ENCODE results near the gene ZNF469. TPM values are rescaled to one million over a fixed set of nuclear protein-coding genes. Genes with fewer than 3 reads are reported as not detected.

Gene ZNF469
- total RNA-seq, 4 donors from 2014 or later: 0.24 to 0.55 (median 0.41) TPM

DNA sequence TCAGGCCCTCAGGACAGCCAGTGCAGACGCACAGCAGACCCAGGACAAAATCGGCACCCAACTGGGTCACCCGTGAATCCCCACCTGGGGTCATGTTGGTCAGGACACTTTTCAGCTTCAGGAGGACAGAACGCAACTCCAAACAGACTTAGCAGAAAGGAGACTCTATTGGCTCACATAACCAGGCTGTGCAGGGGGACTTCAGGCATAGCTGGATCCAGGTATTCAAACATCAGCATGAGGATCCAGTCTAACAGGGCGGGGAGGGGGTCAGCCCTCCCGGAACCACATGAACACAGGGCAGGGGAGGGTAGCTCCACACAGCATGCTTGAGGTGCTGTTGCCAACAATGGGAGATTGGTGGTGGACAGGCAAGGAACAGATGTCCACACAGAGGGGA, 22.0 kb downstream of the ZNF469 start:
- Histone ChIP-seq H3K4me3 (no peak overlapping the region), H3K36me3 (no peaks in the 10 kb centered on the region), H3K27me3 (peaks cover 12% of the 10 kb centered on the region), H3K4me1 (peaks cover 15% of the 10 kb centered on the region), H3K9me3 (no peaks in the 10 kb centered on the region), H3K27ac (no peak overlapping the region)
- 69% methylated on average over 3 of the region's 6 CpGs for WGBS
- TF ChIP-seq CTCF (IDR thresholded peaks at IDR 0.05) (no peak), POLR2A (IDR thresholded peaks at IDR 0.05) (no peak), EP300 (IDR thresholded peaks at IDR 0.05) (no peak), POLR2AphosphoS5 (IDR thresholded peaks at IDR 0.05) (no peak)
- DNase-seq (ENCODE audit: low spot score in 2 of 2): no peak

DNA sequence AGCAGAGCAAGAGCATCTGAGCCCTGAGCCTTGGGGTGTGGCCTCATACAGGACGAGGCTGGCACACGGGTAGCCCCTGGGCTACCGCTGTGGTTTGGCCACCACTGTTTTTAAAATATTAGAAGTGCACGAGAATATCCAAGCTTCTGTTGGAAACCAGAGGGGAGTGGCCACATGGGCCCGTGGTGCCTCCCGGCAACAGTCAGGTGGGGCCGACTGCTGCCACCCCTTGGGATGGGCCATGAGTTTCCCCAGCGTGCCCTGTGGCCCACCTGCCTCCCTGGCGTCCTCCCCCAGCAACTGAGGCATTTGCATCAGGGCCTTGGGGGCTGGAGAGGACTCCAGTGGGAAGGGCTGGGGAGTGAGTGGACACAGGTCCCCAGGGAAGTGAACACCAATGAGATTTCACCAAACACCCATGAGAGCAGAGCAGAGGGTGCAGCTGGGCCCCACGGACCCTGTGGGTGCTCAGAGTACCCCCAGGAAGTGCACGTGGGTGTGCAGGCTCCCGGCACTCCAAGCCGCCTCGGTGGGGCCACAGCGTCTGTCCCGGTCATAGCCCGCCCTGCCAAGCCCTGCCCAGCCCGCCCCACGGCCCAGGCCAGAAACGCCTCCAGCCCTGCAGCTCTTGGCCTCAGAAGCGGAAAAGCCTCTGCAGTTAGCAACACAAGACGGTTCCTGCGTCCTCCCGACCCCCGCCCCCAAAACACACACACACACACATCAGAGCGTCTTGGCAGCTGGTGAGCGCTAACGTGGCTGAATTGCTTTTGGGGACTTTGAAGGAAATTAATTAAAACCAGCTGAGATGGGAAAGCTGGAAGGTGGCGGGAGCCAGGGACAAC, 22.7 kb downstream of the ZNF469 start:
- H3K9me3 ChIP-seq: no peaks in the 10 kb centered on the region
- no peak for TF ChIP-seq POLR2A (IDR thresholded peaks at IDR 0.05)
- no peak for TF ChIP-seq CTCF (IDR thresholded peaks at IDR 0.05)
- peaks cover 15% of the 10 kb centered on the region for H3K4me1 ChIP-seq
- H3K4me3 ChIP-seq: peak overlapping the region; percentile 28
- 51% methylated on average over 4 of the region's 29 CpGs for WGBS
- no peak overlapping the region for H3K27ac ChIP-seq
- H3K36me3 ChIP-seq: no peaks in the 10 kb centered on the region
- no peak for DNase-seq (ENCODE audit: low spot score in 2 of 2)
- H3K27me3 ChIP-seq: peaks cover 12% of the 10 kb centered on the region

DNA sequence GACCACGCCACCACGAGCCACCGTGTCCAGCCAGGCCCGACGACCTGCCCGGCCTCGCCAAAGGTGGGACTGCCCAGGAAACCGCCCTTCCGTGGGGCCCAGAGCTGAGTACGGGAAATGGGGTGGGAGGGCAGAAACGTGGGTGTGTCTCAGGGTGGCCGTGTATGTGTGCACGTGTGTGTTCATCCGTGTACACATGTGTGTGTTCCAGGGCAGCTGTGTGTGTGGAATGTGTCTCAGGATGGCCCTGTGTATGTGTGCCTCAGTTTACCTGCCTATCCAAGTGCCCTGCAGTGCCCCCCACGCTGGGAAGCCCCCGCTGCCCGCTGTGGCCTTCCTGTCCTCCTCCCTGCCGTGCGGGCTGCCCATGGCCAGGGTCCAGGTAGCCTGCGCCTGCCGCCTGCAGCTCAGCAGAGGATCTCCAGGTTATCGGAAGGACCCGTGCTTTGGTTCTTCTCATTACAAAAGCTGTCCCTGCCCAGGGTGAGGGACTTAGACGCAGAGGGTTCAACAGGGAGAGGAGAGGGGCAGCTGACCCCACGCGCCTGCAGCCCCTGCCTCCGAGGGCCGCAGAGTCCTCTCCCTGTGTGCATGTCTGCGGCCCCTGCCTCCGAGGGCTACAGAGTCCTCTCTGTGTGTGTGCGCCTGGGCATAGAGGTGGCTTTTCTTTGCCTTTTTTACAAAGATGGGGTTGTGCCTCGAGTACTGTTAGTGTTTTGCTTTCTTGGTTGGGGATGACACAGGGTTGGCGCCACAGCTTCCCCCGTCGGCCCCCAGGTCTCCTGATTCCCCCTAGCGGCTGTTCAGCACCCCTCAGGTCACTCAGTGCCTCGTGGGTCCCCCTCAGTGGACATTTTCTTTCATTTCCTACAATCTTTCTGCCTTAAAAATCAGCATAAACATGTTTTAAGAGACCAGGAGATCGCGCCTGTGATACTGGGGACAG, 23.6 kb downstream of the ZNF469 start:
- Histone ChIP-seq H3K4me3 (peak overlapping the region; percentile 28), H3K36me3 (no peaks in the 10 kb centered on the region), H3K27ac (no peak overlapping the region), H3K4me1 (peaks cover 15% of the 10 kb centered on the region), H3K27me3 (peaks cover 12% of the 10 kb centered on the region), H3K9me3 (no peaks in the 10 kb centered on the region)
- 56% methylated on average over 29 of the region's 39 CpGs for WGBS
- DNase-seq (ENCODE audit: low spot score in 2 of 2): no peak
- TF ChIP-seq POLR2AphosphoS5 (IDR thresholded peaks at IDR 0.05) (no peak), POLR2A (IDR thresholded peaks at IDR 0.05) (no peak), EP300 (IDR thresholded peaks at IDR 0.05) (no peak), CTCF (IDR thresholded peaks at IDR 0.05) (no peak)

- H3K36me3 ChIP-seq: no peaks in the 10 kb centered on the region
- WGBS: 93% methylated on average over 18 of the region's 20 CpGs
- DNase-seq (ENCODE audit: low spot score in 2 of 2): no peak
- TF ChIP-seq CTCF (IDR thresholded peaks at IDR 0.05) (no peak), POLR2A (IDR thresholded peaks at IDR 0.05) (no peak), POLR2AphosphoS5 (IDR thresholded peaks at IDR 0.05) (no peak), EP300 (IDR thresholded peaks at IDR 0.05) (no peak)
- peaks cover 15% of the 10 kb centered on the region for H3K4me1 ChIP-seq
- no peak overlapping the region for H3K27ac ChIP-seq
- H3K27me3 ChIP-seq: peaks cover 12% of the 10 kb centered on the region
- H3K9me3 ChIP-seq: no peaks in the 10 kb centered on the region
- H3K4me3 ChIP-seq: no peak overlapping the region
These were observed 24.3 kb downstream of the ZNF469 start for GRCh38 chr16:88407042-88407420.

DNA sequence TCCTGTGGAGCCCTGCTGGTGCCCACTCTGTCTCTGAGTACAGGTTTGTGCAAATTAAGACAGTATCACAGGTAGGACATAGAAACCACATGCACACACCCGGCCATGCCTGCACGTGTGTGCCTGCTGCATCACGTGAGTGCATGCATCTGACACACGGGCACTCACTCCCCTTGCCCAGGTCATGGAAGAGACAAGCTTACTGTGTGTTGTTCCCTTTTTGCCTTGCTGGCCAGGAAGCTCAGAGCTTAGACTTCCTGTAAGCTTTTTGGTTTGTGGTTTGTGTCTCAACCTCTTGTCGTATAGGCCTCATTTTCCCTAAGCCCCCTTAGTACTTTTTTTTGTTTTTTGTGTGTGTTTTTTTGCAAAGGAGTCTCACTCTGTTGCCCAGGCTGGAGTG, 25.0 kb downstream of the ZNF469 start:
- TF ChIP-seq EP300 (IDR thresholded peaks at IDR 0.05) (no peak), POLR2A (IDR thresholded peaks at IDR 0.05) (no peak), CTCF (IDR thresholded peaks at IDR 0.05) (no peak), POLR2AphosphoS5 (IDR thresholded peaks at IDR 0.05) (no peak)
- H3K9me3 ChIP-seq: no peaks in the 10 kb centered on the region
- peaks cover 12% of the 10 kb centered on the region for H3K27me3 ChIP-seq
- H3K27ac ChIP-seq: no peak overlapping the region
- H3K4me3 ChIP-seq: no peak overlapping the region
- WGBS: 83% methylated on average over 5 of the region's 5 CpGs
- H3K36me3 ChIP-seq: no peaks in the 10 kb centered on the region
- DNase-seq (ENCODE audit: low spot score in 2 of 2): no peak
- H3K4me1 ChIP-seq: peaks cover 15% of the 10 kb centered on the region

All from suprapubic skin (tissue), 4 donors.